ENCODE data around the gene MLLT3. TPM values are rescaled to one million over a fixed set of nuclear protein-coding genes. Genes with fewer than 3 reads are reported as not detected.

Gene MLLT3
- total RNA-seq, 2 donors from 2014 or later = 8.1 to 9.6 TPM

- TF ChIP-seq CTCF (IDR thresholded peaks at IDR 0.05) = no peak
- ATAC-seq (ENCODE audit: insufficient number of reproducible peaks, low FRiP score, low read depth) = no peak
Measured at GRCh38 chr9:20553558-20554149, 68.6 kb downstream of the MLLT3 start.

DNA sequence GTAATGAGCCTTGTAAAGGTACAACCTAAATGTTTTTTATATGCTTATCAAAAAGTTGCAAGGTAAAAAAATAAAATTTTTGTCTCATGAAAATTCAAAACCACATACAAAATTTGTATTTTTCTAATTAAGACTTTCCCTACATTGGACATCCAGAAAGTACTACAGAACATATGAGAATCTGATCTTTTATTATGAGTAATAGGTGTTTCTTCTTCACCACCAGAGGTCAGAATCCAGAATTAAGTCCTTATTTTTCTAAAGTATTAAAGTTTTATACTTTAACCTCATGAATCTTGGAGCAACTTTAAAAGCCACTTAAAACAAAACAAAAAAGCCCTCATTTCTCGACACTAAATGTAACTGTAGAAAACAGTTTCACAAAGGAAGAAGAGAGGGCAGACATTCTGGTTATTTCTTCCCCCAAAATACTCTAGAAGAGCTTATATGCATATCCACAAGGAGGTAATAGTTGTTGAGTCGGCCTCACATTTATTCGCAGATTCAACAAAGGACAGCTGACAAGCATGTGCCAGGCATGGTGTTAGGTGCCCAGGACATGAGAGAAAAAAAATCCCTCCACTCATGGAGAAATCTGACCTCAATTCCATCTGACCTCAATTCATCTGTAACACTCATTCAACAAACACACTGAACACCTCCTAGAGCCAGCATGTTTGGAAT is 69.3 kb downstream of the MLLT3 start:
- peaks cover 6 to 7% of the 10 kb centered on the region in 2 donors for H3K4me1 ChIP-seq (ENCODE audit: control insufficient read depth in 1 of 2, low read depth in 2 of 2)
- no peaks in the 10 kb centered on the region for H3K9me3 ChIP-seq
- no peak overlapping the region for H3K4me3 ChIP-seq
- peak; percentile 33 for TF ChIP-seq CTCF (IDR thresholded peaks at IDR 0.05)
- DNase-seq (ENCODE audit: low spot score) (no peak), ATAC-seq (ENCODE audit: insufficient number of reproducible peaks, low FRiP score, low read depth) (no peak)
- H3K27me3 ChIP-seq (replicated peaks; ENCODE audit: insufficient read depth) = no peaks in the 10 kb centered on the region
- H3K27ac ChIP-seq = no peak overlapping the region
- H3K36me3 ChIP-seq = no peaks in the 10 kb centered on the region

More at GRCh38 chr9:20553558-20554149, 68.6 kb downstream of the MLLT3 start:
- no peak for DNase-seq (ENCODE audit: low spot score)
- H3K27me3 ChIP-seq (replicated peaks; ENCODE audit: insufficient read depth) = no peaks in the 10 kb centered on the region
- no peak overlapping the region for H3K27ac ChIP-seq
- no peak overlapping the region for H3K4me3 ChIP-seq
- peaks cover 7 to 13% of the 10 kb centered on the region in 2 donors for H3K4me1 ChIP-seq (ENCODE audit: control insufficient read depth in 1 of 2, low read depth in 2 of 2)
- H3K36me3 ChIP-seq = no peaks in the 10 kb centered on the region
- no peaks in the 10 kb centered on the region for H3K9me3 ChIP-seq

DNA sequence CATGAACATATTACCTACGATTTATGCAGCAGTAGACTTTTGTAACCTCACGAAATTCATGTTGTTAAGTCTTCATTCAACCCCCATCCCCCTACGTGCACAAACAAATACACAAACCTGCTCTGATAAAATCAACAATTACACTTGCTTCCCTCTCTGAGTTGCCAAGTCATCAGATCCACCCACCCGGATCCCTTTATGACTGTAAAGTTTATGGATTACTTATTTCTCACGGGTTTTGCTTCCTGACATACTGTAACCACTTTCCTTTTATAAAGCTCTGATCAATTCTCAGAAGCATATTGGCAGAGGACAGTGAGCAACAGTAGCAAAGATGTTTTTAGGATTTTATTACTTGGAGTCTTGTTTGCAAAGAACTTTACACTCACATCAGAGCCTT is 70.5 kb downstream of the MLLT3 start:
- H3K27me3 ChIP-seq (replicated peaks; ENCODE audit: insufficient read depth) = no peaks in the 10 kb centered on the region
- H3K27ac ChIP-seq = no peak overlapping the region
- ATAC-seq (ENCODE audit: insufficient number of reproducible peaks, low FRiP score, low read depth) = no peak
- peaks cover 5 to 7% of the 10 kb centered on the region in 2 donors for H3K4me1 ChIP-seq (ENCODE audit: control insufficient read depth in 1 of 2, low read depth in 2 of 2)
- H3K9me3 ChIP-seq = no peaks in the 10 kb centered on the region
- no peak overlapping the region for H3K4me3 ChIP-seq
- no peak for DNase-seq (ENCODE audit: low spot score)
- no peaks in the 10 kb centered on the region for H3K36me3 ChIP-seq
- no peak for TF ChIP-seq CTCF (IDR thresholded peaks at IDR 0.05)

DNA sequence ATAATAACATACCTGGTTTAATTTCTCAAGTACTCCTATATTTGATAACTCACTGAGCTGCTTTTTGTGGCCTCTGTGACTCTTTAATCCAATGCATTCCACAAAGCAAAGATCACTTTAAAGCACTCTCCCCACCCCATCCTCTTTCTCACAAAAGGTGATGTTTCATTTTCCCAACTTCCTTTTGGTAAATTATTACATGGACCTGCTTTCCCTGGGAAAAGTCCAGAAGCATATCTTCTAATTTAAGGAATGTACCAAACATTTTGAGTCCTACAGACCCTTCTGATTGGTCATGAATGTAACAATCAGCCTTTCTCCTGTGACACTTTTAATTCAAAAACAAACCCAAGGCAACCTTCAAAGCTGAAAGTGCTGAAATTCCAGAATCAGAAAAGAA is 71.1 kb downstream of the MLLT3 start:
- Histone ChIP-seq H3K4me3 (no peak overlapping the region), H3K4me1 (ENCODE audit: control insufficient read depth in 1 of 2, low read depth in 2 of 2) (peaks cover 5 to 7% of the 10 kb centered on the region in 2 donors), H3K27ac (no peak overlapping the region), H3K36me3 (no peaks in the 10 kb centered on the region), H3K9me3 (no peaks in the 10 kb centered on the region), H3K27me3 (replicated peaks; ENCODE audit: insufficient read depth) (no peaks in the 10 kb centered on the region)
- TF ChIP-seq CTCF (IDR thresholded peaks at IDR 0.05) = no peak
- ATAC-seq (ENCODE audit: insufficient number of reproducible peaks, low FRiP score, low read depth) = no peak
- DNase-seq (ENCODE audit: low spot score) = no peak

- no peak for TF ChIP-seq CTCF (IDR thresholded peaks at IDR 0.05)
- H3K36me3 ChIP-seq = no peaks in the 10 kb centered on the region
- no peaks in the 10 kb centered on the region for H3K27me3 ChIP-seq (replicated peaks; ENCODE audit: insufficient read depth)
- H3K27ac ChIP-seq = no peak overlapping the region
- DNase-seq (ENCODE audit: low spot score) = no peak
- no peak overlapping the region for H3K4me3 ChIP-seq
- ATAC-seq (ENCODE audit: insufficient number of reproducible peaks, low FRiP score, low read depth) = no peak
- peaks cover 5 to 7% of the 10 kb centered on the region in 2 donors for H3K4me1 ChIP-seq (ENCODE audit: control insufficient read depth in 1 of 2, low read depth in 2 of 2)
- no peaks in the 10 kb centered on the region for H3K9me3 ChIP-seq
Measured at GRCh38 chr9:20550326-20550725, 72.0 kb downstream of the MLLT3 start.
